HG03103 (cell line): Measurements from ENCODE around the gene PSMD6.

ENCODE experiments used
- ATAC-seq: cut with Tn5 transposase; IDR thresholded peaks from one replicate; pipeline ENCODE4 v1.9.1; 2021; ENCODE audit warnings: low read depth; ENCODE audit not compliant: unreplicated experiment

PSMD6 gene

DNA sequence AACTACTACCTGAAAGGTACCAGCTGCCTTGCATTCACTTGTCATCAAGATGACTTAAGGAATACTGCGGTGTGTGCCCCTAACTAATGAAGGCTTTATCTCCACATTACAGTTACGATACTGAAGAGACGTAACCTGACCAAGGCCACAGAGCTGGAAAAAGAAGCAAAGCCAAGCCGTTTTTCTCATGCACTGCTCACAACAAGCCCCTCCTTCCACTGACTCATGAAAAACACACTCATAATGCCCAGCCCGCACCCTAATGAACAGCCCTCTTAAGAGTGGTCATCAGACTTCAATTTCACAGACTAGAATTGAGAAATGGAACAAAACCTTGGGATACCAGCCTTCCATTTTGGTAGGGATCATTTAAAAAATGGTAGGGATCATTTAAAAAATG is 11.6 kb downstream of the PSMD6 start:
- ATAC-seq = no peak

DNA sequence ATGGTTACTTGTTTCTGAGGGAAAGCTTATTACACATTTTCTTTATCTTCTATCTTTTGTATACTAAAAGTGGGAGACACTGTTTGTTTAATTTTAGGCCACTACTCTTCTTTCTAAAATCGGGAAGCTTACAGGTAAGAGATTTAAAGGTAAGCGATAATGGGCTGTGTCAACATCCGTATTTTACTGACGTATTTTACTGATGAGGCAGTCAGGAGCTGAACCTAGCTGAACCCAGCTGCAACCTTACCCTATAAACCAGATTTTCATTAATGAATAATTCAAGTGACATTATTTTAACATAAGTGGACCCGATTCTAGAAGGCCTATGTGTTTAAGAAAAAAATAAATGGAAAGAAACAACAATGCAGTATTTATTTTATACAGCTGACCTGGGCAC is 13.1 kb downstream of the PSMD6 start:
- ATAC-seq = no peak

DNA sequence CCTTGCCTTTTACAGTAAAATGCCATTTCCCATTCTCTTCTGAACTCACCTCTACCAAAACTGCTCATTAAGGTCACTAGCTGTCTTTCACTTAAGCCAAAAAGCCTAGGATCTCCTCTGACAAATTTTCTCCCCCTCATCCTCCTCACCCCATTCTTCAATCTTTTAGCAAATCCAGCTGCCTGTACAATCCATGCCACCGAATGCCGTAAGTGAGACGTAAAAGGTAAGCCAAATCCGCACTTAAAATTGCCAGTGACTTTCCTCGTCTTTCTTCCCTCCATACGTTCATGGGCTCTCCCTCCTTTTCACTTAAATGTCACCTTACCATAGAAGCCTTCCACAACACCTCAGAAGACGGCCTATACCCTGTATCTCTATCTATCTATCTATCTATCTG is 13.8 kb downstream of the PSMD6 start:
- no peak for ATAC-seq

DNA sequence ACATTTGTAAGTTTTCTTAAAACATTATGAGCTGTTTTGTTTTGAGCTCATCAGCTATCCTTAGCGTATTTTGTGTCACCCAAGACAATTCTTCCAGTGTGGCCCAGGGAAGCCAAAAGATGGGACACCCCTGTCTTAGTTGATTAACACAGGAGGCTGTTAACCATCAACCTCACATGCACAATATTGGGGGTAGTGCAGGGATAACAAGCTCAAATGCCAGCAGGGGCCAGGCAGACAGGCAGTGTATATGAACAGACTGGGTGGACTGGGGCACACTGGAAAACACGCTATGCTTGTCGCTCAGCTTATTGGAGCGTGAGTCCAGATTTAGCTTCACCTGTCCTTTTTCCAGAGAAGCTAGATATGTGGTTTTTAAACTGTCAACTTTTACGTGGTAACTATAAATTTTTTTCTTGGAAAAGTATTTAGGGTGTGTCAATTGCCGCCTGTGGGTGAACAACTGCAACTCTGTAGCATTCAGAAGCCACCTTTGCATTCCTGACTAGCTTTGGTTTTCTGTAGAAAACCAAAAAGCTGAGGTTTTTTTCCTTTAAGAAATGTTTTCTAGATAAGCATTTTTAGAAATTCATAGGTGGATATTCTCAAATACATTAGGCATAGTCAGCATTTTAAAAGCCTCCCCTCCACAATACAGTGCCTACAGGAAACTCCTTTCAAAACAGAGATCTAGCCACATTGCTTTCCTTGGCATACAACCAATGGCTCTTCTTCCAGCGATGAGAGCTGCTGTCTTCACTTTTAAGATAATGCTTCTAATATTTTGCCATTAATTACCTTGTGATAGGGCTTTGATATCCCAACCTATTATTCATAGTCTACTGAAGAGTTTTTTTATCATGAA is 14.6 kb downstream of the PSMD6 start:
- no peak for ATAC-seq

- no peak for ATAC-seq
Measured at GRCh38 chr3:64008017-64008416, 15.3 kb downstream of the PSMD6 start.

GRCh38 chr3:64003589-64003988 is 19.7 kb downstream of the PSMD6 start:
- no peak for ATAC-seq

DNA sequence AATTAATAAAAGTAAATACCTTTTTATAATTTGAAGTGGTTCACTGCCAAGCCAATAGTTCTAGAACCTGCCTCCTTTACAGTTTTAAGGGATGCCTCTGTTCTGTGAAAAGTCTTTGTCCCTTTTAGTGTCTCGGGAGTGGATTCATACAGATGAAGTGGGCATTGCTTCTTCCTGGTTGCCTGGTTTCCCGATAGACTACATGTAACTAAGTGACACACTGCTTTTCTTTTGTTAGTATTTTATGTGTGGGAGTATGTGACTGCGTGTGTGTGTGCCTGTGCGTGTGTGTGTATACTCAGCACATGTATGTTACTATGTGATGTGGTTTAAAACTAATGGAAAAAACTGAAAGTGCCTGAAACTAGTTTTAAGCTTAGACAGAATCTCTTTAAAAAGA is 21.1 kb downstream of the PSMD6 start:
- no peak for ATAC-seq

DNA sequence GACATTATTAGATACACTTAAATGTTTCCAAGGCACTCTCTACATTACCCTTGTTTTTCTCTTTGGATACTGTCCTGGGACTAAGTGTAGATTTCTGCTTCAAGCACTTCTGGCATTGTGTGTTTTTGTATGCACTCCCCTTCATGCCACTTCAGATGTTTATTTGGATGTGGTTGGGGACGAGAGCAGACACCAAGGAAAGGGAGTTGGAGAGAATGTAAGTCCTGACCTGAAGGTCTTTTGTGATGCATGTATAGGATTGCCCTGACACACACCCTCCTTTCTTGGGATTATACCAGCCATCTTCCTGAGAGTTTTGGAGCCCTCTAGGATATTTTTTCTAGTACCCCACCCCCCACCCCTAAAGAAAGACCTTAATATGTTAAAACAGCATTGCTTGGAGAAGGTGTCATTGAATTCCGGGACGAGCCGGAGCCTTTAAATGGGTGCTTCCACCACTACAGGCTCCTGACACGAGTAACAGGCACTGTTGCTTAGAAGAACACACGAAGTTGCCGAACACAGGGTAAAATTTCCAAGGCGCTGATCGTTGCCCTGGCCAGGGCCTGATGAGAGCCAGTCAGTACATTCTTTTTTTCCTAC is 22.7 kb downstream of the PSMD6 start:
- no peak for ATAC-seq

- ATAC-seq = no peak
Measured at GRCh38 chr3:63998852-63999754, 24.2 kb downstream of the PSMD6 start.

GRCh38 chr3:63995086-63995485 is 28.2 kb downstream of the PSMD6 start:
- no peak for ATAC-seq

- ATAC-seq = peak; percentile 81
Measured at GRCh38 chr3:63993653-63994079, 29.6 kb downstream of the PSMD6 start.

DNA sequence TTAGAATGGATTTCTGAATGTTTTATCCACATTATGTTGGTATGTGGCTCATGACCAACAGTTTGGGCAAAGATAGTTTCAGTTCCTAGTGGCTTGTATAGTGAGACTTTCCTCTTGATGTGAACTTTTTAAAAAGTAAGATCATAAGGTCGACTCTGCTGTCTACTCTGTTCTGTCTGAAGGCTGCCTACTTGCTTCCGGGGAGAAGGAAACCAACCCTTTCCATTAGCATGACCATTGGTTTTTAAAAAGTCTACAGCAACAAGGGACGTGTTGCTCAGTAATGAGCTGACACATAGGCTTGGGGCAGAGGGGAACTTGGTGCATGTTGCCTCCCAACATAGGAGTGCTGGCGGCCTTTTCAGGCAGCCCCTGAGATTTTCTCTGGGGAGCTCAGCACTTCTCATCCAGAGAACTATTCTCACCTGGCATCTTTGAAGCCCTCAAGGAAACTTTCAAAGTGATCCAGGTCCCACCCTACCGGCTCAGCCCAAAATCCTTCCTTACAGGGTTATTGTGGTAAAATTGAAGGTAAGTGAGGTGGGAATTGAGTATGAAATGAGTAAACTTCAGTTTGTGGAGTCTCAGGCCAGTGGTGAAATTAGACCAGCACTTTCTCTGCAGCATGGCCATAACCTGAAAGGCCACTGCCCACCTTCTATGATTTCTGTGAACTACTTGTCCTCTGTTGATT is 30.6 kb downstream of the PSMD6 start:
- ATAC-seq = no peak

- no peak for ATAC-seq
Measured at GRCh38 chr3:63991666-63992065, 31.6 kb downstream of the PSMD6 start.

DNA sequence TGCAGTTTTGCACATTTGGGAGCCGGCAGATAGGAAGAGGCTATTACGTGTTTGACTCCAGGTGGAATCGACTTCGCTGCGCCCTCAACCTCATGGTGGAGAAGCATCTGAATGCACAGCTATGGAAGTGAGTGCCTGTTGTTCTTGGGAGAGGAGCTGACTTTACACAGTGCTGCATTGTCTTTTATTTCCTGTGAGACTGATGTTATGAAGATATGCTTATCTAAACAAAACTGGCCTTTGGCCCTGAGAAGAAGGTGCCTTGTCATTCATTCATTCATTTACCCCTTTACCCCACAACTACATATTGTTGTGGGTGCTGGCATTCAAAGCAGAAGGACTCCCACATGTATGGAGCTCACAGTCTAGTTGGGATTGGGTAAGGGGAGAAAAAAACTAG is 32.6 kb downstream of the PSMD6 start:
- no peak for ATAC-seq

DNA sequence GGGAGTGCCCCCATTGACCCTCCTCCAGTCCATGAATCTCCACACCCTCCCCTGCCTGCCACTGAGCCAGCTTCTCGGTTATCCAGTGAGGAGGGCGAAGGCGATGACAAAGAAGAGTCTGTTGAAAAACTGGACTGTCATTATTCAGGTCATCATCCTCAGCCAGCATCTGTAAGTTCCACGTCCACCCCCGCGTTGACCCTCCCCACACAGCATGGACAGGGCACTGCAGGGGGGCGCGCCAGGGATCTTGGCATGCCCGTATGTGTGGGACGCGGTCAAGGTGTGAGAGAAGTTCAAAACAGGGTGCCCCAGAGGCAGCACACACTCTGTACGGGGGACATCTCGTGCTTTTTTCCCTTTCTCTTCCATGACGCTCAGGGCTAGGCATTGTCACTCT is 33.1 kb downstream of the PSMD6 start:
- ATAC-seq = no peak

GRCh38 chr3:63988943-63989342 is 34.4 kb downstream of the PSMD6 start:
- ATAC-seq = no peak

DNA sequence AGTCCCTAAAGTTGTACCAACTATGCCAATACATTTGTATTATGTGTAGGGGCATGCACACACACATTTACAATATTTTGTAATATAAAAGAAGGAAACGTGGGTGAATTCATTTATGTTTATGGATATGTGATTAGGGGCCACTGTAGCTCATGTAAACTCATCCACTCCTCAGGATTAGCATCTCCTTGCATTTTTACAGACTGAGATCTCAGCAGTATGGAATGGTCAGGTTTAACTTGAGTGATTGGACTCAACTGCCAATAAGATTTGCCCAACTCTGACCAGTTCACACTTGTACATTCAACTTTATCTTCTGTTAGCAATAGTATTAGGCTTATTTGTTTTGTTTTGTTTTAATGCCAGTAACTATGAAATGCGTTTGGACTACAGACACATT is 36.5 kb downstream of the PSMD6 start:
- no peak for ATAC-seq

GRCh38 chr3:63986146-63986545 is 37.1 kb downstream of the PSMD6 start:
- ATAC-seq = no peak

DNA sequence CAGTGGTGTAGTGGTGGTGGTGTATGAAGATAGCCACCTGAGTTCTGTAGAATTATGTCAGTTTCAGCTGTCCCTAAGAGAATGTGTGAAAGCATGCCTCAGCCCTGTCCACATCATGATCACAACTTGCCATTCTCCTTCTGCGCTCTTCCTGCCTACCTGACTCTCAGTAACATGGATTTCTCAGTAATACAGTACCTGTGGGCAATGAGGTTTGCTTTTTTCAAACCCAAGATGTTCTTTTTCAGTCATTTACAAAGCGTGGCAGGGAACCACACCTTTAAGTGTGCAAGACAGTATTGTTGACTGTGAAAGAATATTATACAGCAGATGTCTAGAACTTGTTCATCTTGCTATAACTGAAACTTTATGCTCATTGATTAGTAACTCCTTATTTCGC is 38.9 kb downstream of the PSMD6 start:
- no peak for ATAC-seq

GRCh38 chr3:63981980-63982379 is 41.3 kb downstream of the PSMD6 start:
- ATAC-seq = no peak
